Measurements from ENCODE around the gene TIMM44. TPM values are rescaled to one million over a fixed set of nuclear protein-coding genes. Genes with fewer than 3 reads are reported as not detected.
"Not testable (repeated sequence)": the region's sequence is repeated elsewhere in the genome, so short reads cannot be mapped to it uniquely, and the experiment has no call there.

The TIMM44 gene
- total RNA-seq, 1 donor from 2014 or later, result 49.6 TPM

GRCh38 chr19:7918615-7919421 lies 24.6 kb downstream of the TIMM44 start:
- peak; percentile 62 for DNase-seq (ENCODE audit: low spot score)
- intact Hi-C loops (cut with DNase I), result no loop called here
- no peak for ATAC-seq

- intact Hi-C loops (cut with DNase I); DNase-seq (ENCODE audit: low spot score); ATAC-seq: not testable (repeated sequence)
Measured at GRCh38 chr19:7918062-7918614, 25.3 kb downstream of the TIMM44 start.

- DNase-seq (ENCODE audit: low spot score) (peak; percentile 63), ATAC-seq (no peak)
- intact Hi-C loops (cut with DNase I), result no loop called here
Measured at GRCh38 chr19:7917267-7918061, 26.0 kb downstream of the TIMM44 start.

- intact Hi-C loops (cut with DNase I), result no loop called here
- DNase-seq (ENCODE audit: low spot score) (peak; percentile 55), ATAC-seq (no peak)
Measured at GRCh38 chr19:7916955-7917266, 26.6 kb downstream of the TIMM44 start.

GRCh38 chr19:7916103-7916954 lies 27.1 kb downstream of the TIMM44 start:
- DNase-seq (ENCODE audit: low spot score) (peak; percentile 59), ATAC-seq (no peak)
- intact Hi-C loops (cut with DNase I), result no loop called here

- no peak for DNase-seq (ENCODE audit: low spot score)
- no peak for ATAC-seq
- intact Hi-C loops (cut with DNase I), result no loop called here
Measured at GRCh38 chr19:7915250-7916102, 28.0 kb downstream of the TIMM44 start.

- intact Hi-C loops (cut with DNase I), result loop anchor here (5.0 kb wide), 1 partner anchor 1193 kb away; the partner anchor contains the start of gene OR7G2
- ATAC-seq (no peak), DNase-seq (ENCODE audit: low spot score) (no peak)
Measured at GRCh38 chr19:7914598-7915045, 28.8 kb downstream of the TIMM44 start, which contains the start of gene TGFBR3L. Gene TGFBR3L, plus strand, starts transcription at chr19:7914830.

GRCh38 chr19:7914099-7914498 lies 29.4 kb downstream of the TIMM44 start:
- ATAC-seq (no peak), DNase-seq (ENCODE audit: low spot score) (no peak)
- intact Hi-C loops (cut with DNase I), result loop anchor here (5.0 kb wide), 1 partner anchor 1193 kb away; the partner anchor contains the start of gene OR7G2

- no peak for DNase-seq (ENCODE audit: low spot score)
- no peak for ATAC-seq
- intact Hi-C loops (cut with DNase I), result loop anchor here (5.0 kb wide), 1 partner anchor 1194 kb away; the partner anchor contains the start of gene OR7G2
Measured at GRCh38 chr19:7913652-7914051, 29.8 kb downstream of the TIMM44 start.

- peak; percentile 56 for DNase-seq (ENCODE audit: low spot score)
- intact Hi-C loops (cut with DNase I), result loop anchor here (5.0 kb wide), 1 partner anchor 1194 kb away; the partner anchor contains the start of gene OR7G2
Measured at GRCh38 chr19:7912697-7913564, 30.5 kb downstream of the TIMM44 start.

GRCh38 chr19:7912144-7912696 lies 31.2 kb downstream of the TIMM44 start:
- peak; percentile 58 for DNase-seq (ENCODE audit: low spot score)
- no peak for ATAC-seq
- intact Hi-C loops (cut with DNase I), result loop anchor here (5.0 kb wide), 1 partner anchor 1195 kb away; the partner anchor contains the start of gene OR7G2

More at GRCh38 chr19:7912697-7913564, 30.5 kb downstream of the TIMM44 start:
- no peak for ATAC-seq

GRCh38 chr19:7911508-7912143 lies 31.8 kb downstream of the TIMM44 start:
- no peak for DNase-seq (ENCODE audit: low spot score)
- no peak for ATAC-seq

GRCh38 chr19:7910321-7911161 lies 32.9 kb downstream of the TIMM44 start:
- no peak for ATAC-seq
- intact Hi-C loops (cut with DNase I), result loop anchor here (5.0 kb wide), 1 partner anchor 1197 kb away; the partner anchor contains the start of gene OR7G2
- DNase-seq (ENCODE audit: low spot score), result peak; percentile 57

More at GRCh38 chr19:7911508-7912143, 31.8 kb downstream of the TIMM44 start:
- intact Hi-C loops (cut with DNase I), result loop anchor here (5.0 kb wide), 1 partner anchor 1196 kb away; the partner anchor contains the start of gene OR7G2

- ATAC-seq (no peak), DNase-seq (ENCODE audit: low spot score) (no peak)
- intact Hi-C loops (cut with DNase I), result loop anchor here (5.0 kb wide), 1 partner anchor 1198 kb away; the partner anchor contains the start of gene OR7G2
Measured at GRCh38 chr19:7909471-7910067, 33.9 kb downstream of the TIMM44 start.
